Testis (tissue), 2 donors: ENCODE results near the gene CAVIN1.

ENCODE experiments used
- POLR2A ChIP-seq: fragments of 450-650 bp; IDR thresholded peaks from one replicate; pipeline ENCODE4 v1.6.1; 2017; ENCODE audit warnings: antibody characterized with exemption, mild to moderate bottlenecking, moderate library complexity
- TF ChIP-seq, protein P1 (sequence below), 3 experiments: fragments of 450-650 bp in 2 of 3; fragments of 200-600 bp in 1 of 3; sonication (generic) in 1 of 3; IDR thresholded peaks; one replicate each; pipeline ENCODE4 v1.5.1; 2016 to 2019; ENCODE audit warnings: antibody characterized with exemption in 3 of 3, mild to moderate bottlenecking in 2 of 3, moderate library complexity in 1 of 3

GRCh38 chr17:42389899-42390298, 33.2 kb downstream of the CAVIN1 start:
- TF ChIP-seq, protein P1, sequence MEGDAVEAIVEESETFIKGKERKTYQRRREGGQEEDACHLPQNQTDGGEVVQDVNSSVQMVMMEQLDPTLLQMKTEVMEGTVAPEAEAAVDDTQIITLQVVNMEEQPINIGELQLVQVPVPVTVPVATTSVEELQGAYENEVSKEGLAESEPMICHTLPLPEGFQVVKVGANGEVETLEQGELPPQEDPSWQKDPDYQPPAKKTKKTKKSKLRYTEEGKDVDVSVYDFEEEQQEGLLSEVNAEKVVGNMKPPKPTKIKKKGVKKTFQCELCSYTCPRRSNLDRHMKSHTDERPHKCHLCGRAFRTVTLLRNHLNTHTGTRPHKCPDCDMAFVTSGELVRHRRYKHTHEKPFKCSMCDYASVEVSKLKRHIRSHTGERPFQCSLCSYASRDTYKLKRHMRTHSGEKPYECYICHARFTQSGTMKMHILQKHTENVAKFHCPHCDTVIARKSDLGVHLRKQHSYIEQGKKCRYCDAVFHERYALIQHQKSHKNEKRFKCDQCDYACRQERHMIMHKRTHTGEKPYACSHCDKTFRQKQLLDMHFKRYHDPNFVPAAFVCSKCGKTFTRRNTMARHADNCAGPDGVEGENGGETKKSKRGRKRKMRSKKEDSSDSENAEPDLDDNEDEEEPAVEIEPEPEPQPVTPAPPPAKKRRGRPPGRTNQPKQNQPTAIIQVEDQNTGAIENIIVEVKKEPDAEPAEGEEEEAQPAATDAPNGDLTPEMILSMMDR (IDR thresholded peaks at IDR 0.05) = no peak
- no peak for TF ChIP-seq POLR2A
